Activated naive CD8-positive, alpha-beta T cell treated with anti-CD3 and anti-CD28 coated beads, Interleukin-2, amount 10 ng/mL, durations not matched to agents 7 days and 5 days (primary cell): Measurements from ENCODE around the gene PRDM16. TPM values are rescaled to one million over a fixed set of nuclear protein-coding genes. Genes with fewer than 3 reads are reported as not detected.
"Not testable (repeated sequence)": the region's sequence is repeated elsewhere in the genome, so short reads cannot be mapped to it uniquely, and the experiment has no call there.

Source experiments
- ATAC-seq: fragments of 150-1000 bp; cut with Tn5 transposase; one replicate; pipeline ENCODE4 v1.10.0; 2021; ENCODE audit warnings: low read depth, moderate library complexity
- POLR2A ChIA-PET: fragments of 350-600 bp; sonication (Branson Sonifier 250); formaldehyde crosslinking; loops from one replicate; lab custom pipeline; 2021; ENCODE audit warnings: antibody characterized with exemption; lab: Charles Lee
- DNase-seq: peaks from one replicate; pipeline ENCODE4 v3.0.0; 2021
- H3K27ac Mint-ChIP-seq: one replicate; pipeline ENCODE4 v1.8.0; 2022; ENCODE audit warnings: mild to moderate bottlenecking, mixed read lengths
- H3K27me3 Mint-ChIP-seq: one replicate; pipeline ENCODE4 v1.8.0; 2022; ENCODE audit warnings: mild to moderate bottlenecking, moderate library complexity, mixed read lengths
- H3K36me3 Mint-ChIP-seq: one replicate; pipeline ENCODE4 v1.8.0; 2021; ENCODE audit warnings: mild to moderate bottlenecking, mixed read lengths
- H3K4me1 Mint-ChIP-seq: one replicate; pipeline ENCODE4 v1.8.0; 2021; ENCODE audit warnings: mixed read lengths
- H3K4me3 Mint-ChIP-seq: one replicate; pipeline ENCODE4 v1.8.0; 2022; ENCODE audit warnings: mild to moderate bottlenecking, moderate library complexity, mixed read lengths
- H3K9me3 Mint-ChIP-seq: one replicate; pipeline ENCODE4 v1.8.0; 2021; ENCODE audit warnings: mixed read lengths
- total RNA-seq, 2 experiments: library from RNA; stranded (reverse); gene quantifications; one replicate each; pipeline ENCODE4 v1.2.3, GENCODE V29; 2021

Gene PRDM16
- total RNA-seq, 2 experiments from 2014 or later = not detected

DNA sequence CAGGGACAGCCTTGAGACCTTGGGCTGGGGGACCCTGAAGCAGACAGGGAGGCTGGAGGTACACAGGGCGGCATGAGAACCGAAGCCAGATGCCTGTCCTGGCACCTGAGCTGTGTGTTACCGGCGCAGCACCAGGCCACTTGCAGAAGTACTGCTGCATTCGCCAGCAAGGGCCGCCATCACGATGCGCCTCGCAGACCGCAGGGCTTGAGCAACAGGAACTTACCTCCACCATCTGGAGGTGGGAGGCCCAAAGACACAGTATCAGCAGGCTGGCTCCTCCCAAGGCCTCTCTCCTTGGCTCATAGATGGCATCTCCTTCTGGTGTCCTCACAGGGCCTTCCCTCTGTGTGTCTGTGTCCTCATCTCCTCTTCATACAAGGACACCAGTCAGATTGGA is 90.1 kb downstream of the PRDM16 start:
- H3K4me1 Mint-ChIP-seq = no peaks in the 10 kb centered on the region
- H3K4me3 Mint-ChIP-seq = no peak overlapping the region
- no peaks in the 10 kb centered on the region for H3K36me3 Mint-ChIP-seq
- POLR2A ChIA-PET = no interaction called here
- peaks cover 35% of the 10 kb centered on the region for H3K27me3 Mint-ChIP-seq
- H3K9me3 Mint-ChIP-seq = no peaks in the 10 kb centered on the region
- H3K27ac Mint-ChIP-seq = peak overlapping the region; percentile 24
- no peak for DNase-seq
- ATAC-seq = no peak

DNA sequence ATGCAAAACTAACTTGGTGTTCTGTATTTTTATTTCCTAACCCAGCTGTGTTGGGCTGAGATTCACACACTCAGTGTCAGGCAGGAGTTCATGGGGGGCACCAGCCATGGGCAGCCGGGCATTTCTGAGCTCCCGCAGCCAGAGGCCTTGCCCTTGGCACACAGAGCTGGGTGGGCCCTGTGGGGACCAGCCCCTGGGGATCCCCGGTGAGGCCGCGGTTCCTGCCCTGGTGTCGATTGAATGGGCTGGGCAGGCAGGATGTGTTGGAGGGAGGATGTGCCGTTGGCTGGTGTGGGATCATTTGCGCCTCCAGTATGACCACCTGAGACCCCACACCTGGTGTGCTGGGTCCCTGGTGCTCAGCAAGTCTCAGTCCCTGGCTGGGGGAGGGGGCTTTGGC is 91.0 kb downstream of the PRDM16 start:
- POLR2A ChIA-PET = no interaction called here
- ATAC-seq (no peak), DNase-seq (no peak)
- Mint-ChIP-seq H3K9me3 (no peaks in the 10 kb centered on the region), H3K27me3 (peaks cover 34% of the 10 kb centered on the region), H3K4me3 (no peak overlapping the region), H3K36me3 (no peaks in the 10 kb centered on the region), H3K4me1 (no peaks in the 10 kb centered on the region), H3K27ac (no peak overlapping the region)

- Mint-ChIP-seq H3K27ac (no peak overlapping the region), H3K4me1 (no peaks in the 10 kb centered on the region), H3K27me3 (peaks cover 26% of the 10 kb centered on the region), H3K36me3 (no peaks in the 10 kb centered on the region), H3K4me3 (peak overlapping the region; percentile 57), H3K9me3 (no peaks in the 10 kb centered on the region)
- POLR2A ChIA-PET = no interaction called here
- no peak for DNase-seq
- ATAC-seq = peak; percentile 30
Observed at GRCh38 chr1:3160647-3161145, 91.7 kb downstream of the PRDM16 start.

GRCh38 chr1:3161176-3161840 is 92.3 kb downstream of the PRDM16 start:
- POLR2A ChIA-PET = no interaction called here
- DNase-seq = no peak
- Mint-ChIP-seq H3K4me3 (peak overlapping the region; percentile 57), H3K27me3 (peaks cover 20% of the 10 kb centered on the region), H3K4me1 (no peaks in the 10 kb centered on the region), H3K36me3 (no peaks in the 10 kb centered on the region), H3K9me3 (no peaks in the 10 kb centered on the region), H3K27ac (no peak overlapping the region)
- no peak for ATAC-seq

GRCh38 chr1:3162322-3162882 is 93.4 kb downstream of the PRDM16 start:
- Mint-ChIP-seq H3K36me3 (no peaks in the 10 kb centered on the region), H3K4me1 (no peaks in the 10 kb centered on the region), H3K27ac (no peak overlapping the region), H3K9me3 (no peaks in the 10 kb centered on the region), H3K27me3 (peaks cover 13% of the 10 kb centered on the region), H3K4me3 (no peak overlapping the region)
- DNase-seq = no peak
- no peak for ATAC-seq
- POLR2A ChIA-PET = no interaction called here

- ATAC-seq (no peak), DNase-seq (no peak)
- no peaks in the 10 kb centered on the region for H3K4me1 Mint-ChIP-seq
- POLR2A ChIA-PET = no interaction called here
- H3K27ac Mint-ChIP-seq = no peak overlapping the region
- peaks cover 6% of the 10 kb centered on the region for H3K27me3 Mint-ChIP-seq
- no peak overlapping the region for H3K4me3 Mint-ChIP-seq
- no peaks in the 10 kb centered on the region for H3K9me3 Mint-ChIP-seq
- no peaks in the 10 kb centered on the region for H3K36me3 Mint-ChIP-seq
Observed at GRCh38 chr1:3163356-3163755, 94.4 kb downstream of the PRDM16 start.

GRCh38 chr1:3164671-3165070 is 95.7 kb downstream of the PRDM16 start:
- H3K36me3 Mint-ChIP-seq = no peaks in the 10 kb centered on the region
- ATAC-seq (no peak), DNase-seq (no peak)
- no peak overlapping the region for H3K27ac Mint-ChIP-seq
- H3K9me3 Mint-ChIP-seq = no peaks in the 10 kb centered on the region
- no peak overlapping the region for H3K4me3 Mint-ChIP-seq
- H3K4me1 Mint-ChIP-seq = no peaks in the 10 kb centered on the region
- peaks cover 4% of the 10 kb centered on the region for H3K27me3 Mint-ChIP-seq
- POLR2A ChIA-PET = no interaction called here

- H3K9me3 Mint-ChIP-seq, H3K4me3 Mint-ChIP-seq, H3K27ac Mint-ChIP-seq, ATAC-seq, POLR2A ChIA-PET, H3K4me1 Mint-ChIP-seq, H3K27me3 Mint-ChIP-seq, DNase-seq, H3K36me3 Mint-ChIP-seq: not testable (repeated sequence)
Observed at GRCh38 chr1:3165189-3165588, 96.2 kb downstream of the PRDM16 start.

- Mint-ChIP-seq H3K27ac (no peak overlapping the region), H3K4me1 (no peaks in the 10 kb centered on the region), H3K36me3 (no peaks in the 10 kb centered on the region), H3K4me3 (no peak overlapping the region), H3K27me3 (peaks cover 8% of the 10 kb centered on the region), H3K9me3 (no peaks in the 10 kb centered on the region)
- ATAC-seq (no peak), DNase-seq (no peak)
- POLR2A ChIA-PET = no interaction called here
Observed at GRCh38 chr1:3166206-3166918, 97.4 kb downstream of the PRDM16 start.

GRCh38 chr1:3167255-3167654 is 98.3 kb downstream of the PRDM16 start:
- Mint-ChIP-seq H3K4me3 (no peak overlapping the region), H3K36me3 (no peaks in the 10 kb centered on the region), H3K4me1 (no peaks in the 10 kb centered on the region), H3K27ac (no peak overlapping the region), H3K9me3 (no peaks in the 10 kb centered on the region), H3K27me3 (peaks cover 9% of the 10 kb centered on the region)
- POLR2A ChIA-PET = no interaction called here
- ATAC-seq (no peak), DNase-seq (no peak)

DNA sequence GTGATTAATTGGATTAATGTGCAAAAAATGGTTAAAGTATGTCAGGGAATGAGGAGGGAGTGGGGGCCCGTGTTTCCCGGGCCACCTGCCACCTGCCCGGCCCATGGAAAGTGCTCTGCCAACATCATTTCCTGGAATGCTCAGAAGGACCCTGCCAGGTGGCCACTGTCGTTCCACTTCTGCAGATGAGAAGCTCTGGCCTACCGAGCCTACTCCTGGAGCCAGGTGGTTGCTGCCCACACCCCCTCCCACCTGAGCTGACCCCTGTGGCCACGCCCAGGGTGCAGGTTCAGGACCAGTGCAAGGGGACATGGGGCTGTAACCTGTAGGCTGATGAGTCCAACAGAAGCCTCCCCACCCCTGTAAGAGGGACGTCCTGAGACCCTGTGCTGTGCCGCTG is 99.7 kb downstream of the PRDM16 start:
- Mint-ChIP-seq H3K27ac (no peak overlapping the region), H3K9me3 (no peaks in the 10 kb centered on the region), H3K4me3 (no peak overlapping the region), H3K36me3 (no peaks in the 10 kb centered on the region), H3K27me3 (peaks cover 17% of the 10 kb centered on the region), H3K4me1 (no peaks in the 10 kb centered on the region)
- DNase-seq = no peak
- POLR2A ChIA-PET = no interaction called here
- no peak for ATAC-seq

DNA sequence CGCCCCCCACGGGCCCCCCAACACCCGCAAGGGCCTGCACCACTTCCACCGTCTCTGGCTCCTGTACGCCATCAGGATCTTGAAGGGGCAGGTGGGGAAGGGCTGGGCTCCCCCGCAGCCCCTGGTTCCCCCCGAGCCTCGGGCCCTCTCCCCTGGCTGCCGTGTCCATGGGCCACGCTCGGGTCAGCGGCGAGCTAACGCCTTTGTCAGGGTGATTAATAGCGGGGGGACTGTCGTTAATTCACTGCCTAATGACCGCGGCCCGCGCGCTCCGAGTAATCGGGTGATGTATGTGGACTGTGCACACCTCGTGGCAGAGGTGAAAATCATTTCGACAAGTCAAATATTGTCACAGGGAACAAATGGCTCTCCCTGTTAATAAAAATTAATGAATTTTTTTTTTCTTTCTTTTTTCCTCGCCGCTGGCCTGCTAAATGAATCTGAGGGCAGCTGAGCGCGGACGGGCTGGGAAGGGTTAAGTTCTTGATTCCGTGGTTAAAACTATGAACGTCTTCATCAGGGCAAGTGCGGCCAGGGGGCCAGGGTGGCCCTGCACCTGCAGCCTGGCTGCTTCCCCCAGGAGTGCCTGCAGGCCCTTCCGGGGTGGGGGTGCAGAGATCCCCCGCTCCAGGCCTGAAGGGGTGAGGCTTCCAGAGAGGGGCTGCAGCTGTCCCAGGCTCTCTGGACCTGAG is 100.8 kb downstream of the PRDM16 start:
- Mint-ChIP-seq H3K36me3 (no peaks in the 10 kb centered on the region), H3K27ac (no peak overlapping the region), H3K27me3 (peaks cover 24% of the 10 kb centered on the region), H3K4me3 (no peak overlapping the region), H3K9me3 (no peaks in the 10 kb centered on the region), H3K4me1 (no peaks in the 10 kb centered on the region)
- DNase-seq (no peak), ATAC-seq (no peak)
- POLR2A ChIA-PET = no interaction called here

DNA sequence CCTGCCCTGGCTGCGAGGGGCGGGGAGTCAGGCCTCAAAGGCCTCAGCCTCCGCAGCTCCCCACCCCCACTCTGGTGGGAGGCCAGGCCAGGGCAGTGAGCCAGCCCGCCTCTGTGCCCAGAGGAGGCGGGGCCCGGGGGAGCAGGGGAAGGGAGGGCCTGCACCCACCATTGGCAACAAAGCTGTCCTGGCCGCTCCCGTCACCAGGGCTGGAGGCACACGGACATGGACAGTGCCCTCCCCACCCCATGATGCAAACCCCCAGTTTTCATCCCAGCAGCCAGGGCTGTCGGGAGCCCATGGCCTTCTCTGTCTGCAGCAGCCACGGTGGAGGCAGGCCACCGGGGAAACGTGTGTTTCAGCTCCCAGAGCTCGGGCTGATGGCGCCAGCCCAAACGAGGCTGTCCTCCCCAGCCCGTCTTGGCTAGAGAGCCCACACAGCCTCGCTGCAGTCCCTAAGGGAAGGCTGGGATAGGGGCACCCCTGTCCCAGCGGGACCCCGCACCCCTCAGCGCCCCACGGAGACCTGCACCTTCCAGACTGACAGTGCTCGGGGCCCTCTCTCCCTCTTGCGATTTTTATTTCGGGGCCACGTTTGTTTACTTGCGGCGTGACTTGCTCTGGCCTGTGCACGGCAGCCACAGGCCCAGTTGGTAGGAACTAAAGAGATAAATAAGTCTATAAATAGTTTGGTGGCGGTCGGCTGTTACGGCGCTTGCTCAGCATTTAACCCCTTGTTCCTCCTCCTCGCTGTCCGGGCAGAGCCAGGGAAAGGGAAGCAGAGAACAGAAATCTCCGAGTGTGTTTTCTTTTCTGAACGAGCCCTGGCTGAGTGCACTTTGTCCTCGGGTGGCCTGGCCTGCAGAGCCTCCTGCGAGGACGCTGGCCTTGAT is 101.8 kb downstream of the PRDM16 start:
- H3K4me3 Mint-ChIP-seq = no peak overlapping the region
- H3K27me3 Mint-ChIP-seq = peaks cover 28% of the 10 kb centered on the region
- POLR2A ChIA-PET = no interaction called here
- no peaks in the 10 kb centered on the region for H3K36me3 Mint-ChIP-seq
- H3K27ac Mint-ChIP-seq = no peak overlapping the region
- H3K4me1 Mint-ChIP-seq = no peaks in the 10 kb centered on the region
- no peak for ATAC-seq
- DNase-seq = no peak
- H3K9me3 Mint-ChIP-seq = no peaks in the 10 kb centered on the region
